Calu3 (cell line): ENCODE data around the gene MATR3. TPM values are rescaled to one million over a fixed set of nuclear protein-coding genes. Genes with fewer than 3 reads are reported as not detected.
"Not testable (repeated sequence)": the region's sequence is repeated elsewhere in the genome, so short reads cannot be mapped to it uniquely, and the experiment has no call there.

Source experiments
- BruUV-seq: library from RNA; stranded (reverse); fragments of 400-500 nt; replicated peaks from 2 replicates; lab custom pipeline; 2021; lab: Mats Ljungman, UMichigan
- CTCF ChIA-PET: fragments of 300-600 bp; sonication (Branson Sonifier 250); formaldehyde crosslinking; loops from one replicate; lab custom pipeline; 2022; ENCODE audit warnings: antibody characterized with exemption; lab: Charles Lee
- DNase-seq: peaks from one replicate; pipeline ENCODE4 v3.0.0; 2022
- H3K27ac Mint-ChIP-seq: one replicate; pipeline ENCODE4 v1.8.0; 2022; ENCODE audit warnings: mixed read lengths; ENCODE audit not compliant: unreplicated experiment
- H3K27me3 Mint-ChIP-seq: one replicate; pipeline ENCODE4 v1.8.0; 2022; ENCODE audit warnings: mixed read lengths; ENCODE audit not compliant: unreplicated experiment
- H3K36me3 Mint-ChIP-seq: one replicate; pipeline ENCODE4 v1.8.0; 2022; ENCODE audit warnings: mild to moderate bottlenecking, moderate library complexity, mixed read lengths; ENCODE audit not compliant: insufficient read depth, unreplicated experiment
- H3K4me1 Mint-ChIP-seq: one replicate; pipeline ENCODE4 v1.8.0; 2022; ENCODE audit warnings: mild to moderate bottlenecking, low read depth, mixed read lengths; ENCODE audit not compliant: unreplicated experiment
- H3K4me3 Mint-ChIP-seq: one replicate; pipeline ENCODE4 v1.8.0; 2022; ENCODE audit warnings: mild to moderate bottlenecking, low read depth, moderate library complexity, mixed read lengths; ENCODE audit not compliant: unreplicated experiment
- H3K9me3 Mint-ChIP-seq: one replicate; pipeline ENCODE4 v1.8.0; 2022; ENCODE audit warnings: low read depth, mixed read lengths; ENCODE audit not compliant: unreplicated experiment
- CTCF ChIP-seq: fragments of 200-600 bp; IDR thresholded peaks from one replicate; pipeline ENCODE4 v1.8.0; 2022; ENCODE audit warnings: antibody characterized with exemption; ENCODE audit not compliant: unreplicated experiment
- intact Hi-C: fragments of 100-400 bp; cut with micrococcal nuclease; formaldehyde crosslinking; loops from one replicate; pipeline ENCODE4 v1.10.0; 2022; ENCODE audit not compliant: unreplicated experiment
- total RNA-seq: library from RNA; stranded (reverse); gene quantifications from 2 replicates; pipeline ENCODE4 v1.2.3, GENCODE V29; 2022

Gene MATR3
- total RNA-seq, 1 experiment from 2014 or later: 230 TPM

- no peak overlapping the region for H3K27ac Mint-ChIP-seq
- H3K4me3 Mint-ChIP-seq: no peak overlapping the region
- H3K36me3 Mint-ChIP-seq: peaks cover 42% of the 10 kb centered on the region
- DNase-seq: no peak
- peaks cover 81% of the 10 kb centered on the region for H3K4me1 Mint-ChIP-seq
- CTCF ChIA-PET: interaction anchor here (0.6 to 0.7 kb wide), 2 partner anchors 34 to 435 kb away, joined by 3 read pairs; no protein-coding TSS in a partner anchor
- TF ChIP-seq CTCF: no peak
- H3K9me3 Mint-ChIP-seq: no peaks in the 10 kb centered on the region
- intact Hi-C loops: no loop called here
- no peaks in the 10 kb centered on the region for H3K27me3 Mint-ChIP-seq
- BruUV-seq: no TSS peak
Measured at GRCh38 chr5:139306197-139306596, 12.7 kb downstream of the MATR3 start.

GRCh38 chr5:139306628-139307379 lies 13.3 kb downstream of the MATR3 start:
- no TSS peak for BruUV-seq
- CTCF ChIA-PET: interaction anchor here (0.6 to 0.9 kb wide), 4 partner anchors 12 to 436 kb away, joined by 3 to 5 read pairs (median 3); partner anchors contain the start of gene MATR3
- Mint-ChIP-seq H3K27ac (no peak overlapping the region), H3K27me3 (no peaks in the 10 kb centered on the region), H3K9me3 (no peaks in the 10 kb centered on the region), H3K4me3 (no peak overlapping the region), H3K4me1 (peaks cover 78% of the 10 kb centered on the region), H3K36me3 (peaks cover 39% of the 10 kb centered on the region)
- DNase-seq: no peak
- no peak for TF ChIP-seq CTCF
- intact Hi-C loops: no loop called here

- TF ChIP-seq CTCF: no peak
- Mint-ChIP-seq H3K36me3 (peaks cover 29% of the 10 kb centered on the region), H3K27me3 (no peaks in the 10 kb centered on the region), H3K4me3 (no peak overlapping the region), H3K27ac (peak overlapping the region; percentile 30), H3K9me3 (no peaks in the 10 kb centered on the region), H3K4me1 (peaks cover 70% of the 10 kb centered on the region)
- DNase-seq: no peak
- BruUV-seq: no TSS peak
- CTCF ChIA-PET: no interaction called here
- intact Hi-C loops: no loop called here
Measured at GRCh38 chr5:139308797-139309196, 15.3 kb downstream of the MATR3 start.

GRCh38 chr5:139310715-139311186 lies 17.2 kb downstream of the MATR3 start:
- H3K27me3 Mint-ChIP-seq, H3K9me3 Mint-ChIP-seq, BruUV-seq: not testable (repeated sequence)
- Mint-ChIP-seq H3K4me1 (peaks cover 58% of the 10 kb centered on the region), H3K27ac (peak overlapping the region; percentile 63), H3K36me3 (peaks cover 26% of the 10 kb centered on the region), H3K4me3 (peak overlapping the region; percentile 50)
- DNase-seq: peak; percentile 77
- intact Hi-C loops: loop anchor here (1.0 to 2.0 kb wide), 2 partner anchors 8 to 16 kb away; no protein-coding TSS in a partner anchor
- CTCF ChIA-PET: interaction anchor here (0.6 to 1.7 kb wide), 6 partner anchors 9 to 83 kb away, joined by 3 to 6 read pairs (median 4); partner anchors contain the start of gene PAIP2
